Embryonic facial prominence (tissue), 1 donor: ENCODE data around the gene TSKS.

ENCODE experiments used
- DNase-seq: peaks from one replicate; pipeline ENCODE4 v3.0.0-alpha.2; 2016; ENCODE audit errors: extremely low spot score

Gene TSKS

GRCh38 chr19:49713236-49713845 lies 49.8 kb downstream of the TSKS start:
- DNase-seq = no peak

DNA sequence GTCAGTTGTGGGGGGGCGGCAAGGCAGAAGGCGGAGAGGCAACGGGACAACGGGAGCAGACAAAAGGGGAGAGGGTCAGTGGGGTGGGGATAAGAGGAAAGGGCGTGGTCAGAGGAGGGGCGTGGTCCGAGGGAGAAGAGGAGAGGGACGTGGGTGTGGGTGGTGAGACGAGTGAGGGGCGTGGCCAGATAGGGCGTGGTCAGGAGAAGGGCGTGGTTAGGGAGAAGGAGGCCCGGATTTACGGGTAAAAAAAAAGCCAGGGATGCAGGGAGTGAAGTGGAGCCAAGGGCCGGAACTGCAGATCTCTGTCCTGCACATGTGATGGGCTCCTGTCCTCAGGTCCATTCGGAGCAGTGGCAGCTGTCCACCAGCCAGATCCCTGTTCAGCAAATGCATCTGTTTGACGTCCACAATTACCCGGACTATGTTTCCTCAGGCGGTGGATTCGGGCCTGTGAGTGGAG lies 50.7 kb downstream of the TSKS start:
- no peak for DNase-seq

DNA sequence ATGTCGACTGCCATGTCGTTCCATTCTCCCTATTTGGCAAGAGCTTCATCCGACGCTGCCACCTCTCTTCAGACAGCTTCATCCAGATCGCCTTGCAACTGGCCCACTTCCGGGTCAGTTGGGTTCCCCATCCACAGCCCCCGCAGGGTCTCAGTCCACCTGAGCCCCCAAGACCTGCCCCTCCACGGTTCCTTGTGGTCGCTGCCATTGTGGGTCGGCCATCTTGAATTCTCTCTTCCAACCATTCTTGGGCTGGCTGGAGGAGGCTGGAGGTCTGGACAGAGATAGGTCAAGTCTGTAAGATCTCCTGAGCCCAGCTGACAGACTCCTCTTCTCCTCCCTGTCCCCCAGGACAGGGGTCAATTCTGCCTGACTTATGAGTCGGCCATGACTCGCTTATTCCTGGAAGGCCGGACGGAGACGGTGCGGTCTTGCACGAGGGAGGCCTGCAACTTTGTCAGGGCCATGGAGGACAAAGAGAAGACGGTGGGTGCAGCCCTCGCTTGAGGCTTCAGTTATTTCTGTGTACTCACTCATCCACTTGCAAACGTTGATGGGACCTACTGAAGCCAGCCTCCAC lies 52.6 kb downstream of the TSKS start:
- no peak for DNase-seq

GRCh38 chr19:49705919-49706318 lies 57.2 kb downstream of the TSKS start:
- no peak for DNase-seq

DNA sequence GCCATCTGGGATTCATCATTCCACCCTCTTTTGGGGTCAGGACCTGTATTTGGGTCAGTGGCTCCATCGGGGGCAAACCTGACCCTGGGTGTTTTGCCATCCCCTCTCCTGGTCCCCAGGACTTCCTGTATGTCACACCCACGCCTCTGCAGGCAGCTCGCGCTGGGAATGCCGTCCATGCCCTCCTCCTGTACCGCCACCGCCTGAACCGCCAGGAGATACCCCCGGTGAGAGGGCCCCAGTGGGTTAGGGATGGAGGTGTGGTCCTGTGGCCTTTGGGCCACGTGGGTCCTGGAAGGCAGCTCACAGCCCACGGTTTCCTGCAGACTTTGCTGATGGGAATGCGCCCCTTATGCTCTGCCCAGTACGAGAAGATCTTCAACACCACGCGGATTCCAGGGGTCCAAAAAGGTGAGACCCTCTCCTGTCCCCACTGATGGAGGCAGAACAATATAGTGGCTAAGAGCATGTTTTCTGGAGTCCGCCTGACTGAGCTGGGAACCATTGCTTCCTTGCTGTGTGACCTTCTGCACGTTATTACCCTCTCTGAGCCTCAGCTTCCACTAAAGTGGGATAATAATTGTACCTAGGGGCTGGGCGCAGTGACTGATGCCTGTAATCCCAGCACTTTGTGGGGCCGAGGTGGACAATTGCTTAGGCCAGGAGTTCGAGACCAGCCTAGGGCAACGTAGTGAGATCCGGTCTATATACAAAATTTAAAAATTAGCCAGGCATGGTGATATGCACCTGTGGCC lies 58.0 kb downstream of the TSKS start:
- no peak for DNase-seq

GRCh38 chr19:49701271-49701786 lies 61.8 kb downstream of the TSKS start:
- no peak for DNase-seq

GRCh38 chr19:49700563-49700962 lies 62.5 kb downstream of the TSKS start:
- no peak for DNase-seq

DNA sequence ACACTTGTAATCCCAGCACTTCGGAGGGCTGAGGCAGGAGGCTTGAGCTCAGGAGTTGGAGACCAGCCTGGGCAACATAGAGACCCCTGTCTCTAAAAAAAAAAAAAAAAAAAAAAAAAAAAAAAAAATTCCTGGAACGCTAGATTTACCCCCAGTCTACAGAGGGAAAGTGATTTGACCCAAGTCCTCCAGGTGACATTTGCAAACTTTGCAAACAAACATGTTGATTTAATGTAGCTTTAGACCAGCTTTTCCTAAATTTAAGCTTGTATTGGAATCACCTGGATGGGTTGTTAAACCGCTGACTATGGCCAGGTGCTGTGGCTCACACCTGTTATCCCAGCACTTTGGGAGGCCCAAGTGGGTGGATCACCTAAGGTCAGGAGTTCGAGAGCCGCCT lies 63.7 kb downstream of the TSKS start:
- no peak for DNase-seq

DNA sequence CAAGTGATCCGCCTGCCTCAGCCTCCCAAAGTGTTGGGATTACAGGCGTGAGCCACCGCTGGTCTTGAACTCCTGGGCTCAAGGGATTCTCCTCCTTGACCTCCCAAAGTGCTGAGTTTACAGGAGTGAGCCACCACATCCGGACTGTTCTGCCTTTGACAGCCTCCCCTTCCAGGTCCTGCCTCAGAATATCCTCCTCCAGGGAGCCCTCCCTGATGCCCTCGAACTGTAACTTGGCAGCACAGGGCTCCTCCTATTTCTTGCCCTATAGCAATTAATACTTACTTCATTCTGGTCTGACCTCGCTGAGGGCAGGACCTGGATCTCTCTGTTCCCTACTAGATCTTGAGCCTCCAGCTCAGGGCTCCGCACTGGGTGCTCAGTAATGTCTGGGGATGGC lies 66.2 kb downstream of the TSKS start:
- no peak for DNase-seq

- no peak for DNase-seq
These were observed 67.0 kb downstream of the TSKS start for GRCh38 chr19:49696115-49696514.

GRCh38 chr19:49692147-49692506 lies 71.0 kb downstream of the TSKS start:
- DNase-seq = no peak

DNA sequence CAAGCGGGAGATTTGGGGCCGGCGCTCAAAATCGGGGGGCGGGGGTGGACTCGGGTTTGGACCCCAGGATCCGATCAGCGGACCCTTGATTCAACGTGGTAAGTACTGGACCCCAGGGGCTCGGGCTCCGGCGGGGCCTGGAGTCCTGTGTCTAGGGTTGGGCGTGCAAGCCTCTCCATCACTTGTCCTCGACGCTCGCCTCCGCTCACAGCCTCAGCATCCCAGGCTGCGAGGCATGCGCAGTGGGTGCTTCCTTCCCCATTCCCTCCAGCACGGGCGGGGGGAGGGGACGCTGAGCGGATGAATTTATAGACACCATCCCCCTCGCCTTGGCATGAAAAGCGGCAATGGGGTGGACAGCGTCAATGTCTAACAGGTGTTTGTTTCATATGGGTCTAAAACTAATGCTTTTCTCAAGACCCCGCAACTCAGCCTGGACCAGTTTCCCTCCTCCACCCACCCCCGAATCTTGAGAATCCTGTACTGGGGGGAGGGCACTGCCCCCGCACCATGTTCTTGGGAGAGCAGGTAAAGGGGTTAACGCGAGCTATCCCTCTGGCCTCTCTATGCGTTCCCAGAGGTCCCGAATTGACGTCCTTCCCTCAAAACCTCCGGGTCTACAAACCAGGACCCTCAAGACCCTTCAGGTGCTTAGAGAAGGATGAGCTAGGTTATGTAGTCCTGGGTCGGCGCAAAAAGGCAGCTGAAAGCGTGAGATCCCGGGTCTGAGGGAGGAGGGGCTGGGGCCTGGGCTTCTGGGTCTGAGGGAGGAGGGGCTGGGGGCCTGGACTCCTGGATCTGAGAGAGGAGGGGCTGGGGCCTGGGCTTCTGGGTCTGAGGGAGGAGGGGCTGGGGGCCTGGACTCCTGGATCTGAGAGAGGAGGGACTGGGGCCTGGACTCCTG lies 71.6 kb downstream of the TSKS start:
- DNase-seq = peak; percentile 43

- peak; percentile 64 for DNase-seq
These were observed 72.4 kb downstream of the TSKS start, which contains the start of gene CPT1C for GRCh38 chr19:49690656-49691242. CPT1C (plus strand) TSS chr19:49691116; CDS start chr19:49692253, 1,137 bp downstream.

DNA sequence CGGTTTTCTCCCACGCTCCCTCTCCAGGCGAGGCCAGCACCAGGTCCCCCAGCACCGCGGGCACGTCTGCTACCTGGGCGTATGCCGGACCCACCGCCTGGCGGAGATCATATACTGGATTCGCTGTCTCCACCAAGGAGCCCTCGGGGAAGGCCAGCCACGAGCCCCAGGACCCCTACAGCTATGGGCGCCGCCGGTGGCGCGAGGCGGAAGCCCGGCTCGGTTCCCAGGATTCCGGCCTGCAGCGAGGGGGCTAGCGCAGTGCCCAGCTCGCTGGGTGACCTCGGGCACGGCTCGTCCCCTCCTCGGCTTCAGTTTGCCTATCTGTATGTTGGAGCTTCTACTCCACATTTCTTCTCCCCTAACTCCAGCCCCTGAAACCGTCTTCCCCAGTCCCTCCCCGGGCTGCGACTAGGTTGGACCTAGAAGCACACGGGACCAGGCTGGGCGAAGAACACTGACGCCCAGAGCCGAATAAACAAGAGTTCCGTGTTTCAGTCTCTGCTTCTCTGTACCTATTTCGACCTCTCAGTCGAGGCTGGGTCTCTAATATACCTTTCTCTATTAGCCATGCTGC lies 72.9 kb downstream of the TSKS start:
- DNase-seq = no peak
